Measurements from ENCODE around the gene ATP10A. TPM values are rescaled to one million over a fixed set of nuclear protein-coding genes. Genes with fewer than 3 reads are reported as not detected.

Gene ATP10A
- total and polyA plus RNA-seq, 2 of the 8 experiments (the other 6 are each of a cell fraction or from before 2014, with no cell fraction given) = 2.0 to 2.8 TPM

DNA sequence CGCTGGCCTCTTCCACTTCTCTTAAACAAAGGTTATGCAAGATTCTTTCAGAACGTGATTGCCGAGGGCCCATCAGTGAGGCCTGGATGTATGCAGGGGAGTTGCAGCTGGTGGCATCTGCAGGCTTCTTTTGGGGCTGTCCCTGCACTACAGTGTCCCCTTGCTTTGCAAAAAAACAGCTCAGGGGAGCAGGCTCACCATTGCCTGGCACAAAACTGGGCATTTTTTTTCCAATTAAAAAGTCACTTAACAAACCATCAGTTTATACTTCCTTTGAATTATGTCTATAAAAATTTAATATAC is 148.6 kb downstream of the ATP10A start:
- Histone ChIP-seq H3K18ac (ENCODE audit: extremely low read depth, low read length) (no peak overlapping the region), H3K14ac (ENCODE audit: insufficient read length) (no peak overlapping the region), H2BK15ac (ENCODE audit: low read length) (no peak overlapping the region), H3K9ac (replicated peaks in 1 of 4; ENCODE audit: extremely low read depth in 1 of 4, low read depth in 3 of 4, low read length in 3 of 4) (no peak overlapping the region), H3K79me2 (ENCODE audit: control insufficient read depth in 1 of 2, insufficient read depth in 2 of 2, low read length in 2 of 2) (no peaks in the 10 kb centered on the region), H3K4me3 (ENCODE audit: extremely low read depth in 1 of 4, insufficient read depth in 2 of 4, low read depth in 3 of 4, low read length in 4 of 4) (no peak overlapping the region), H2AK5ac (ENCODE audit: low read depth, low read length) (no peak overlapping the region), H3K23ac (ENCODE audit: insufficient read length) (no peak overlapping the region), H2BK120ac (replicated peaks; ENCODE audit: low read depth, low read length) (no peak overlapping the region), H3K27me3 (replicated peaks in 1 of 4; ENCODE audit: control insufficient read depth in 3 of 4, extremely low read depth in 1 of 4, insufficient read depth in 3 of 4, low read length in 3 of 4) (no peaks in the 10 kb centered on the region; a peak in 1 of 7 replicates), H3K4ac (replicated peaks; ENCODE audit: insufficient read length, low read depth, low read length) (no peak overlapping the region), H3K36me3 (ENCODE audit: control insufficient read depth in 2 of 4, insufficient read depth in 4 of 4, low read length in 3 of 4) (no peaks in the 10 kb centered on the region), H3K4me1 (replicated peaks in 1 of 4; ENCODE audit: control insufficient read depth in 3 of 4, insufficient read depth in 4 of 4, low read length in 3 of 4) (no peaks in the 10 kb centered on the region), H2BK20ac (ENCODE audit: low read length) (no peak overlapping the region), H4K5ac (ENCODE audit: insufficient read length, low read depth, low read length) (no peak overlapping the region), H4K91ac (replicated peaks; ENCODE audit: insufficient read length, low read length) (no peak overlapping the region), H3K9me3 (ENCODE audit: insufficient read depth in 2 of 2, low read depth in 1 of 2, low read length in 1 of 2) (no peaks in the 10 kb centered on the region), H3K56ac (replicated peaks; ENCODE audit: insufficient read length, low read depth, low read length) (no peak overlapping the region), H2AFZ (ENCODE audit: low read length) (no peak overlapping the region), H3K27ac (ENCODE audit: low read depth, low read length) (no peak overlapping the region), H4K8ac (ENCODE audit: extremely low read depth, insufficient read depth, low read length) (no peak overlapping the region), H3K23me2 (ENCODE audit: low read depth, low read length) (no peaks in the 10 kb centered on the region), H3K4me2 (ENCODE audit: insufficient read depth in 1 of 2, low read depth in 2 of 2, low read length in 2 of 2) (no peak overlapping the region), H2BK5ac (ENCODE audit: low read depth, low read length) (no peak overlapping the region), H4K20me1 (replicated peaks in 1 of 2; ENCODE audit: control insufficient read depth in 1 of 2, insufficient read depth in 2 of 2, low read length in 2 of 2) (no peaks in the 10 kb centered on the region), H3K79me1 (ENCODE audit: low read depth, low read length) (no peaks in the 10 kb centered on the region), H2BK12ac (ENCODE audit: low read depth, low read length) (no peak overlapping the region)
- DNase-seq (ENCODE audit: low read depth in 1 of 2, low spot score in 2 of 2) = no peak
- POLR2A ChIA-PET (ENCODE audit: partially characterized antibody) = no interaction called here
- WGBS, 2 experiments (ENCODE audit: extremely low coverage in 1 of 2, insufficient coverage in 1 of 2, insufficient read length in 1 of 2, insufficient replicate concordance in 2 of 2, low coverage in 1 of 2, low lambda C conversion rate in 2 of 2, missing lambda C conversion rate in 1 of 2) = 86% methylated on average over 3 of the region's 3 CpGs; no CpG with 5 or more reads in 1 of the 2 experiments
- no peak for FAIRE-seq
- CTCF ChIA-PET (ENCODE audit: partially characterized antibody) = interaction anchor here (1.4 to 1.9 kb wide), 3 partner anchors 18 to 207 kb away, joined by 4 to 9 read pairs (median 4); no protein-coding TSS in a partner anchor
- TF ChIP-seq POU5F1 (IDR thresholded peaks at IDR 0.05; ENCODE audit: low read depth, low read length) = no peak
- no peak for TF ChIP-seq BACH1 (IDR thresholded peaks at IDR 0.05; ENCODE audit: low read length)
- TF ChIP-seq EP300 (IDR thresholded peaks at IDR 0.05; ENCODE audit: borderline replicate concordance in 1 of 2, low read depth in 2 of 2, low read length in 2 of 2) = no peak

Measured in H1 (cell line).